ENCODE results near the gene MTHFSD. TPM values are rescaled to one million over a fixed set of nuclear protein-coding genes. Genes with fewer than 3 reads are reported as not detected.

Gene MTHFSD
- total and polyA plus RNA-seq, 2 of the 8 experiments (the other 6 are each of a cell fraction or from before 2014, with no cell fraction given) = 7.1 to 9.8 TPM

- H3K27ac ChIP-seq (ENCODE audit: low read depth, low read length) = no peak overlapping the region
- WGBS, 2 experiments (ENCODE audit: extremely low coverage in 1 of 2, insufficient coverage in 1 of 2, insufficient read length in 1 of 2, insufficient replicate concordance in 2 of 2, low coverage in 1 of 2, low lambda C conversion rate in 2 of 2, missing lambda C conversion rate in 1 of 2) = 23% methylated on average over 8 of the region's 8 CpGs; no CpG with 5 or more reads in 1 of the 2 experiments
- ChIA-PET CTCF (ENCODE audit: partially characterized antibody) (interaction anchor here (1.0 to 1.4 kb wide), 4 partner anchors 8 to 705 kb away, joined by 3 to 7 read pairs (median 4); no protein-coding TSS in a partner anchor), POLR2A (ENCODE audit: partially characterized antibody) (no interaction called here)
- H3K4me2 ChIP-seq (ENCODE audit: insufficient read depth in 1 of 2, low read depth in 2 of 2, low read length in 2 of 2) = peak overlapping the region; percentile 44 to 61; a peak in 3 of 4 replicates
- no peak overlapping the region for H3K23ac ChIP-seq (ENCODE audit: insufficient read length)
- DNase-seq (ENCODE audit: low read depth in 1 of 2, low spot score in 2 of 2) (no peak), FAIRE-seq (no peak)
- peak overlapping the region; percentile 80; the same call in 1 of the 2 replicates for H2AK5ac ChIP-seq (ENCODE audit: low read depth, low read length)
- no peaks in the 10 kb centered on the region for H3K79me2 ChIP-seq (ENCODE audit: control insufficient read depth in 1 of 2, insufficient read depth in 2 of 2, low read length in 2 of 2)
- H3K56ac ChIP-seq (replicated peaks; ENCODE audit: insufficient read length, low read depth, low read length) = no peak overlapping the region
- H3K9me3 ChIP-seq (ENCODE audit: insufficient read depth in 2 of 2, low read depth in 1 of 2, low read length in 1 of 2) = no peaks in the 10 kb centered on the region; a peak in 1 of 4 replicates
- peak overlapping the region; percentile 95 for H2BK12ac ChIP-seq (ENCODE audit: low read depth, low read length)
- H2BK15ac ChIP-seq (ENCODE audit: low read length) = peak overlapping the region; percentile 88; the same call in 1 of the 2 replicates
- no peaks in the 10 kb centered on the region for H3K79me1 ChIP-seq (ENCODE audit: low read depth, low read length)
- no peak overlapping the region for H3K9ac ChIP-seq (replicated peaks in 1 of 4; ENCODE audit: extremely low read depth in 1 of 4, low read depth in 3 of 4, low read length in 3 of 4)
- no peak overlapping the region for H2BK120ac ChIP-seq (replicated peaks; ENCODE audit: low read depth, low read length)
- peak overlapping the region in 2 of 4 experiments; percentile 3 to 31; a peak in 1 of 8 replicates for H3K4me3 ChIP-seq (ENCODE audit: extremely low read depth in 1 of 4, insufficient read depth in 2 of 4, low read depth in 3 of 4, low read length in 4 of 4)
- H2BK20ac ChIP-seq (ENCODE audit: low read length) = peak overlapping the region; percentile 72; the same call in 1 of the 2 replicates
- peaks cover 14 to 51% (median 26%) of the 10 kb centered on the region in 4 experiments for H3K4me1 ChIP-seq (replicated peaks in 1 of 4; ENCODE audit: control insufficient read depth in 3 of 4, insufficient read depth in 4 of 4, low read length in 3 of 4)
- H3K18ac ChIP-seq (ENCODE audit: extremely low read depth, low read length) = 0 out of 2 replicates have a peak overlapping the region, but pooled peaks have one; percentile 48
- H3K36me3 ChIP-seq (ENCODE audit: control insufficient read depth in 2 of 4, insufficient read depth in 4 of 4, low read length in 3 of 4) = peaks cover 0 to 8% (median 0%) of the 10 kb centered on the region in 4 experiments; a peak in 1 of 8 replicates
- no peak overlapping the region for H3K14ac ChIP-seq (ENCODE audit: insufficient read length)
- H4K5ac ChIP-seq (ENCODE audit: insufficient read length, low read depth, low read length) = no peak overlapping the region
- no peak overlapping the region for H3K4ac ChIP-seq (replicated peaks; ENCODE audit: insufficient read length, low read depth, low read length)
- peaks cover 90 to 100% (median 95%) of the 10 kb centered on the region in 4 experiments for H3K27me3 ChIP-seq (replicated peaks in 1 of 4; ENCODE audit: control insufficient read depth in 3 of 4, extremely low read depth in 1 of 4, insufficient read depth in 3 of 4, low read length in 3 of 4)
- H4K20me1 ChIP-seq (replicated peaks in 1 of 2; ENCODE audit: control insufficient read depth in 1 of 2, insufficient read depth in 2 of 2, low read length in 2 of 2) = peaks cover 19 to 21% of the 10 kb centered on the region in 2 experiments
- TF ChIP-seq KDM1A (IDR thresholded peaks at IDR 0.05; ENCODE audit: borderline replicate concordance, low read length) (no peak), EZH2 (IDR thresholded peaks at IDR 0.05; ENCODE audit: low read depth, low read length, severe bottlenecking) (peak; percentile 41)
- H4K91ac ChIP-seq (replicated peaks; ENCODE audit: insufficient read length, low read length) = no peak overlapping the region
- no peak overlapping the region; the same call in 1 of the 2 replicates for H2BK5ac ChIP-seq (ENCODE audit: low read depth, low read length)
- no peak overlapping the region for H4K8ac ChIP-seq (ENCODE audit: extremely low read depth, insufficient read depth, low read length)
- peaks cover 8% of the 10 kb centered on the region; the same call in 1 of the 2 replicates for H3K23me2 ChIP-seq (ENCODE audit: low read depth, low read length)
- no peak overlapping the region for H2AFZ ChIP-seq (ENCODE audit: low read length)
These were observed 17.6 kb upstream of the MTHFSD start for GRCh38 chr16:86572606-86573005.

Data from H1 (cell line).